ENCODE data around the gene EFTUD2.

EFTUD2 gene

GRCh38 chr17:44887971-44888954 is 11.0 kb downstream of the EFTUD2 start:
- no peak for DNase-seq (ENCODE audit: low spot score)

GRCh38 chr17:44887016-44887415 is 12.2 kb downstream of the EFTUD2 start:
- DNase-seq (ENCODE audit: low spot score) = no peak

- DNase-seq (ENCODE audit: low spot score) = no peak
Observed at GRCh38 chr17:44884941-44885340, 14.3 kb downstream of the EFTUD2 start.

GRCh38 chr17:44881145-44881544 is 18.1 kb downstream of the EFTUD2 start:
- no peak for DNase-seq (ENCODE audit: low spot score)

- no peak for DNase-seq (ENCODE audit: low spot score)
Observed at GRCh38 chr17:44880062-44880461, 19.2 kb downstream of the EFTUD2 start.

- DNase-seq (ENCODE audit: low spot score) = no peak
Observed at GRCh38 chr17:44879376-44879775, 19.9 kb downstream of the EFTUD2 start.

- peak; percentile 43 for DNase-seq (ENCODE audit: low spot score)
Observed at GRCh38 chr17:44878627-44879221, 20.5 kb downstream of the EFTUD2 start.

GRCh38 chr17:44877121-44877520 is 22.1 kb downstream of the EFTUD2 start:
- no peak for DNase-seq (ENCODE audit: low spot score)

GRCh38 chr17:44875761-44876160 is 23.5 kb downstream of the EFTUD2 start:
- no peak for DNase-seq (ENCODE audit: low spot score)

GRCh38 chr17:44872131-44872768 is 27.0 kb downstream of the EFTUD2 start:
- no peak for DNase-seq (ENCODE audit: low spot score)

- DNase-seq (ENCODE audit: low spot score) = no peak
Observed at GRCh38 chr17:44871556-44871955, 27.7 kb downstream of the EFTUD2 start.

- DNase-seq (ENCODE audit: low spot score) = no peak
Observed at GRCh38 chr17:44867841-44868240, 31.4 kb downstream of the EFTUD2 start.

GRCh38 chr17:44865931-44866330 is 33.3 kb downstream of the EFTUD2 start:
- DNase-seq (ENCODE audit: low spot score) = no peak

- DNase-seq (ENCODE audit: low spot score) = peak; percentile 77
Observed at GRCh38 chr17:44865231-44865660, 34.0 kb downstream of the EFTUD2 start.

- no peak for DNase-seq (ENCODE audit: low spot score)
Observed at GRCh38 chr17:44864831-44865230, 34.4 kb downstream of the EFTUD2 start.

GRCh38 chr17:44863061-44863918 is 36.0 kb downstream of the EFTUD2 start:
- no peak for DNase-seq (ENCODE audit: low spot score)

GRCh38 chr17:44862278-44862914 is 36.8 kb downstream of the EFTUD2 start:
- DNase-seq (ENCODE audit: low spot score) = no peak

- DNase-seq (ENCODE audit: low spot score) = no peak
Observed at GRCh38 chr17:44859701-44860100, 39.5 kb downstream of the EFTUD2 start.

- DNase-seq (ENCODE audit: low spot score) = no peak
Observed at GRCh38 chr17:44854192-44854591, 45.1 kb downstream of the EFTUD2 start.

GRCh38 chr17:44850612-44851011 is 48.6 kb downstream of the EFTUD2 start:
- no peak for DNase-seq (ENCODE audit: low spot score)

GRCh38 chr17:44850025-44850424 is 49.2 kb downstream of the EFTUD2 start:
- no peak for DNase-seq (ENCODE audit: low spot score)
